Astrocyte (in vitro differentiated cells and primary cell): Measurements from ENCODE around the gene PPP1R1B.

Source experiments
- CTCF ChIP-seq: IDR thresholded peaks from 2 replicates; pipeline ENCODE4 v1.5.1; 2011; ENCODE audit warnings: low read depth, mild to moderate bottlenecking, inconsistent platforms, low read length, moderate library complexity; ENCODE audit not compliant: insufficient read depth
- EZH2 ChIP-seq: IDR thresholded peaks from 2 replicates; pipeline ENCODE4 v1.6.1; 2012; ENCODE audit warnings: mild to moderate bottlenecking, low read length, inconsistent platforms; ENCODE audit not compliant: insufficient read depth

- TF ChIP-seq CTCF: no peak
- TF ChIP-seq EZH2: no peak
These were observed 48.8 kb downstream of the PPP1R1B start for GRCh38 chr17:39675390-39676082.
